ENCODE results near the gene SPEN. TPM values are rescaled to one million over a fixed set of nuclear protein-coding genes. Genes with fewer than 3 reads are reported as not detected.
A peak's percentile ranks its signal among the peaks of the same experiment; 100 is the strongest.

SPEN gene
- total RNA-seq, 6 experiments from 2014 or later: 13.5 to 33.7 (median 23.2) TPM

DNA sequence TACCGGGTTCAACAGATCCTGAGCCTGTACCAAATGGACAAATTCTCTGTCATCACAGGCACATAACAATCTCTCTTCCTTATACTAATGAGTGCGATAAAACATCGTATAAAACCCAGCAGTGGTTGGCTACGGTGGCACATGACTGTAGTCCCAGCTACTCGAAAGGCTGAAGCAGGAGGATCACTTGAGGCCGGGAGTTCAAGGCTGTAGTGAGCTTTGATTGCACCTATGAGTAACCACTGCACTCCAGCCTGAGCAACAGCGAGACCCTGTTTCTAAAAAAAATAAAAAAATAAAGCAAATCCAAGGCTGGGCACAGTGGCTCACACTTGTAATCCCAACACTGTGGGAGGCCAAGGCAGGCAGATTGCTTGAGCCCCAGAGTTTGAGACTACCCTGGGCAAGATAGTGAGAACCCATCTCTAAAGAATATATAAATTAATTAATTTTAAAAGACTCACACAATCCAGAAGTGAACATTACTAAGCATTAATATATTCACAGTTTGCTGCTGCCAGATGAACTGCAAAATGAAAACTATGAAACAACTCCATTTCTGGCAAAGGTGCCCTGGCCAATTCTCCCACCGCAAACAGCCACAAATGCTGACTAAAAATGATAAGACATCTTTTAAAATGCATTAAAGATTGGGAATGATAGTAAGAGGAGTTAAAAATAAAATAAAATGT lies 115.3 kb downstream of the SPEN start:
- intact Hi-C loops (cut with DNase I): no loop called here
- TF ChIP-seq POLR2A (IDR thresholded peaks at IDR 0.05): no peak
- TF ChIP-seq, protein P1, sequence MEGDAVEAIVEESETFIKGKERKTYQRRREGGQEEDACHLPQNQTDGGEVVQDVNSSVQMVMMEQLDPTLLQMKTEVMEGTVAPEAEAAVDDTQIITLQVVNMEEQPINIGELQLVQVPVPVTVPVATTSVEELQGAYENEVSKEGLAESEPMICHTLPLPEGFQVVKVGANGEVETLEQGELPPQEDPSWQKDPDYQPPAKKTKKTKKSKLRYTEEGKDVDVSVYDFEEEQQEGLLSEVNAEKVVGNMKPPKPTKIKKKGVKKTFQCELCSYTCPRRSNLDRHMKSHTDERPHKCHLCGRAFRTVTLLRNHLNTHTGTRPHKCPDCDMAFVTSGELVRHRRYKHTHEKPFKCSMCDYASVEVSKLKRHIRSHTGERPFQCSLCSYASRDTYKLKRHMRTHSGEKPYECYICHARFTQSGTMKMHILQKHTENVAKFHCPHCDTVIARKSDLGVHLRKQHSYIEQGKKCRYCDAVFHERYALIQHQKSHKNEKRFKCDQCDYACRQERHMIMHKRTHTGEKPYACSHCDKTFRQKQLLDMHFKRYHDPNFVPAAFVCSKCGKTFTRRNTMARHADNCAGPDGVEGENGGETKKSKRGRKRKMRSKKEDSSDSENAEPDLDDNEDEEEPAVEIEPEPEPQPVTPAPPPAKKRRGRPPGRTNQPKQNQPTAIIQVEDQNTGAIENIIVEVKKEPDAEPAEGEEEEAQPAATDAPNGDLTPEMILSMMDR (IDR thresholded peaks at IDR 0.05): no peak
- no peak overlapping the region for H3K27ac ChIP-seq

DNA sequence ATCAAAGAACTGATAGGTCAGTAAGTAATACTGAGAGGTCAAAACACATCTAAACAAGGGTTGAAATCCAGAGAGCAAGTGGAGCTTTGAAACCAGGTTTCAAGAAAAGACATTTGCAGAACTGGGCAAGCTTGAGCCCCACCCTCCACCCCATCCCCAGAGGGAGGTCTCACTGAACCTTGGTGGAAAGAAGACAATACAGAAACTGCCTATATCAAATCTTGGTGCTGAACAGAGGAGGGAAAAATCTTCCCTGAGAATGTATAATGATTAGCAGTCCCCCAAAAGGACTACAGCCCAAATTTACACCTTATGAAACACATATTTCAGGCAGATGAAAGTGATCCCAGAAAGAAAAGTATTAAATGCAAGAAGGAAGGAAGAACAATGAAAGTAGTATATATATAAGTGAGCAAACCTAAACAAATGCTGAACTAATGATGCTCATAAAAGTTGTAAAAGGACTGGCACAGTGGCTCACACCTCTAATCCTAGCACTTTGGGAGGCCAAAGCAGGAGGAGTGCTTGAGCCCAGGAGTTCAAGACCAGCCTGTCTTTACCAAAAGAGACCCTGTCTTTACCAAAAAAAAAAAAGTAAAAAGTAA lies 116.0 kb downstream of the SPEN start:
- intact Hi-C loops (cut with DNase I): no loop called here
- Histone ChIP-seq H3K9me3 (no peaks in the 10 kb centered on the region), H3K4me1 (no peaks in the 10 kb centered on the region), H3K27ac (no peak overlapping the region), H3K36me3 (no peaks in the 10 kb centered on the region), H3K4me3 (no peak overlapping the region), H3K27me3 (no peaks in the 10 kb centered on the region)
- ATAC-seq: no peak
- TF ChIP-seq, protein P1 (IDR thresholded peaks at IDR 0.05): no peak
- TF ChIP-seq POLR2A (IDR thresholded peaks at IDR 0.05): no peak
- DNase-seq: no peak

More for the DNA sequence above, 115.3 kb downstream of the SPEN start:
- no peaks in the 10 kb centered on the region for H3K9me3 ChIP-seq
- WGBS (ENCODE audit: insufficient coverage, low coverage, low lambda C conversion rate, missing lambda C conversion rate): 96% methylated on average over 4 of the region's 8 CpGs
- H3K27me3 ChIP-seq: no peaks in the 10 kb centered on the region
- H3K4me3 ChIP-seq: no peak overlapping the region
- no peaks in the 10 kb centered on the region for H3K4me1 ChIP-seq
- H3K36me3 ChIP-seq: no peaks in the 10 kb centered on the region
- ATAC-seq (no peak), DNase-seq (no peak)

DNA sequence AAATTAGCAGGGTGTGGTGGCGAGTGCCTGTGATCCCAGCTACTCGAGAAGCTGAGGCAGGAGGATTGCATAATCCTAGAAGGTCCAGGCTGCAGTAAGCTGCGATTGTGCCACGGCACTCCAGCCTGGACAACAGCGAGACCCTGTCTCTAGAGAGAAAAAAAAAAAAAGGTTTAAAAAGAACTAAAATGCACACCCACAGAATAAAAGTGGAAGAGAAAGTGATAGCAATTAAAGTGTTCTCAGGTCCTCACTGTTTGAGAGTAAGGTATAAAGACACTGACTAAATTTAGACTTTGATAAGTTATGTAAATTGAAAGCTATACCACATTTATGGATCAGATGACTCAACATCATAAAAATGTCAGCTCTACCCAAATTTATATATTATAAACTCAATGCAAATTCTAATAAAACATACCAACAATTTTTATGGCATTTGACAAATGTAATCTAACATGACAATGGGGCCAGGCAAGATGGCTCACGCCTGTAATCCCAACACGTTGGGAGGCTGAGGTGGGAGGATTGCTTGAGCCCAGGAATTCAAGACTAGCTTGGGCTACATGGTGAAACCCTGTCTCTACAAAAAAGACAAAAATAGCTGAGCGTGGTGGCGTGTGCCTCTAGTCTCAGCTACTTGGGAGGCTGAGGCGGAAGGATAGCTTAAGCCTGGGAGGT lies 116.6 kb downstream of the SPEN start:
- intact Hi-C loops (cut with DNase I): no loop called here
- 76% methylated on average over 10 of the region's 10 CpGs for WGBS (ENCODE audit: insufficient coverage, low coverage, low lambda C conversion rate, missing lambda C conversion rate)
- H3K27ac ChIP-seq: no peak overlapping the region
- DNase-seq (no peak), ATAC-seq (no peak)
- H3K4me3 ChIP-seq: no peak overlapping the region
- no peaks in the 10 kb centered on the region for H3K9me3 ChIP-seq
- H3K36me3 ChIP-seq: no peaks in the 10 kb centered on the region
- H3K27me3 ChIP-seq: no peaks in the 10 kb centered on the region
- TF ChIP-seq, protein P1 (IDR thresholded peaks at IDR 0.05): no peak
- TF ChIP-seq POLR2A (IDR thresholded peaks at IDR 0.05): no peak
- H3K4me1 ChIP-seq: no peaks in the 10 kb centered on the region

DNA sequence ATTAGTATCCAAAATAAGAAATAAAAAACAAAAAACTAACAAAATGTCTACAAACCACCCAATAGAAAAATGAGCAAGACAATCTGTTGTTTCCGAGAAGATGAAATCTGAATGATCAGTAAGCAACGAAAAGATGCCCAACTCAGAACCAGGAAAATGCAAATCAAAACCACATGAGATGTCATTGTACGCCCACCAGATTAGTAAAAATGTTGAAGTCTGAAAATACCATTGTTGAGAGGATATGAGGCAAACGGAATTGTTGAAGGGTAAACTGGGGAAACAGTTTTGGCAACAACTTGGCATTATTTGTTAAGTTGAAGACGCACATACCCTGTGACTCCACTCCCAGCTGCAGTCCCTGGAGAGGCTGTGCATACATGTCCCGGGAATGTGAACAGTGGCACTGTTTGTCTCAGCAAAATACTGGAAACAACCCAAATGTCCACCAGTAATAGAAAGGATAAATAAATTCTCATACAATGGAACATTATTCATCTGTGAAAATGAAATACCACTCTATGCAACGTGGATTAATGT lies 117.8 kb downstream of the SPEN start:
- 64% methylated on average over 7 of the region's 7 CpGs for WGBS (ENCODE audit: insufficient coverage, low coverage, low lambda C conversion rate, missing lambda C conversion rate)
- ATAC-seq (peak in 1 of 4 donors; percentile 14), DNase-seq (no peak)
- Histone ChIP-seq H3K27ac (no peak overlapping the region), H3K4me3 (no peak overlapping the region), H3K9me3 (no peaks in the 10 kb centered on the region), H3K4me1 (no peaks in the 10 kb centered on the region), H3K36me3 (peaks cover 0 to 4% (median 0%) of the 10 kb centered on the region in 4 donors), H3K27me3 (no peaks in the 10 kb centered on the region)
- no peak for TF ChIP-seq POLR2A (IDR thresholded peaks at IDR 0.05)
- TF ChIP-seq, protein P1 (IDR thresholded peaks at IDR 0.05): no peak
- intact Hi-C loops (cut with DNase I): no loop called here
